Bronchial epithelial cell (primary cell): Measurements from ENCODE around the gene TBR1. TPM values are rescaled to one million over a fixed set of nuclear protein-coding genes. Genes with fewer than 3 reads are reported as not detected.

Experiments
- total RNA-seq: library from RNA; depleted of rRNA; stranded (reverse); fragments of >200 nt; gene quantifications from 2 replicates; pipeline ENCODE4 v1.2.1, GENCODE V29; 2014

The TBR1 gene
- total RNA-seq, 1 donor from 2014 or later = under 0.01 TPM

Other genes with a start within 250 kb of the TBR1 start
- gene PSMD14, start 107.9 kb upstream of the TBR1 start, total RNA-seq = 130 and 156 TPM in 2 replicates
- not detected in 2 replicates for gene SLC4A10, start 208.1 kb downstream of the TBR1 start, total RNA-seq